GM12801 (cell line): ENCODE results near the gene C22orf39.

Experiments used
- CTCF ChIP-seq: IDR thresholded peaks from one replicate; pipeline ENCODE4 v1.5.1; 2011; ENCODE audit warnings: control low read depth; ENCODE audit not compliant: insufficient read length; ENCODE audit errors: extremely low read depth

C22orf39 gene

GRCh38 chr22:19472233-19472632 lies 24.7 kb upstream of the C22orf39 start:
- TF ChIP-seq CTCF, result no peak

- TF ChIP-seq CTCF, result no peak
Observed at GRCh38 chr22:19471572-19471971, 24.1 kb upstream of the C22orf39 start.

GRCh38 chr22:19470010-19470409 lies 22.5 kb upstream of the C22orf39 start:
- TF ChIP-seq CTCF, result no peak

GRCh38 chr22:19469421-19469820 lies 21.9 kb upstream of the C22orf39 start:
- no peak for TF ChIP-seq CTCF

GRCh38 chr22:19467912-19468311 lies 20.4 kb upstream of the C22orf39 start:
- no peak for TF ChIP-seq CTCF

- TF ChIP-seq CTCF, result no peak
Observed at GRCh38 chr22:19466848-19467752, 19.6 kb upstream of the C22orf39 start.

- no peak for TF ChIP-seq CTCF
Observed at GRCh38 chr22:19466126-19466716, 18.7 kb upstream of the C22orf39 start.
